ENCODE data around the gene ADPRH.
"Not testable (repeated sequence)": the region's sequence is repeated elsewhere in the genome, so short reads cannot be mapped to it uniquely, and the experiment has no call there.

Gene ADPRH

DNA sequence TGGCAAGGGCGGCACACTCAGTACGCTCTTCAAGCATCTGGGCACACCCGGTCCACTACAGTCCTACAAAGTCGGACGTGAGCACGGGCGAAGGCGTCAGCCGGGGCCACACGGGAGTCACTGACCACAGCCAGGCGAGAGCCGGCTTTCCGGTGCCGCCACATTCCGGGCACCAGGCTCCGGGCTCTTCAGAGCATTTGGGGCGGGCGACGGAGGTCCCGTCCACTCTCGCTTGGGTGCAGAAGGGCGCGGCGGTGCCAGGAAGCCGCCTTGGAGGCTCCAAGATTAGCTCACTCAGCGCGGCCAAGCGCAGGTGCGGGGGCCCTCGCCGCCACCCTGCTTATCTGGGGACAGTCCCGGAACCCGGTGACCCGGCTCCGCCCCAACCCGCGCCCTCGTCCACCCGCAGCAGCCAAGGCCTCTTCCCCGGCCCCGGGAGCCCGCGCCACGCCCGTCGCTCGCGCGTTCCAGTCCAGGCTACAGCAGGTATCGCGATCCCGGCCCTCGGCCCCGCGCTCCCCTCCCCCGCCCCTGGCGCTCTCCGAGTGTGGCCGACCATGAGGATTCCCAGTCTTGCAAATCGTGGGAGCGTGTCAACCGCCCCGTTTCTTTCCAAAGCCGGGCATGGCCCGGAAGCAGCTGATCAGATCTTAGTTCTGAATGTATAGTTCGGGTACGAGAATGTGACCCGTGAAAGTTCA, at the start of gene ADPRH:
ADPRH (plus strand) TSS at position 127 of the 701 bp plus-strand sequence. CDS start 2,678 bp downstream, outside the sequence.
- peak; percentile 58 to 71 for DNase-seq

DNA sequence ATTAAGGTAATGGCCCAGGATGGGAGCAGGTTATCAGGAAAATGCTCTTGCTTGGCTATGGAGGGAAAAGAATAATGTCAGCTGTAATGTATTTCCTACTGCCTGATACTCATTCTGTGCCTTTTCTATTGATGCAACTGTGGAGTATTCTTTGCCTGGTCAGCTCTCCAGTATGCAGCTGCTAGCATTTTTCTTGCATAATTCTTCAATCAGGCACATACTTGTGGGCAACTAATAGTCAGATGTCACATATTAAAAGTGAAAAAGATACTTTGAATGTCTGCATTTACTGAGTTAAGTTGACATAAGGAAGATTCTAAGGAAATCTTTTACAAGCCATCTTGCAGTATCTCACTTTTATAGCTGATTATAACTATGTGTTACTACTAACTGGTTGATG, 49.4 kb upstream of the ADPRH start:
- DNase-seq: no peak

DNA sequence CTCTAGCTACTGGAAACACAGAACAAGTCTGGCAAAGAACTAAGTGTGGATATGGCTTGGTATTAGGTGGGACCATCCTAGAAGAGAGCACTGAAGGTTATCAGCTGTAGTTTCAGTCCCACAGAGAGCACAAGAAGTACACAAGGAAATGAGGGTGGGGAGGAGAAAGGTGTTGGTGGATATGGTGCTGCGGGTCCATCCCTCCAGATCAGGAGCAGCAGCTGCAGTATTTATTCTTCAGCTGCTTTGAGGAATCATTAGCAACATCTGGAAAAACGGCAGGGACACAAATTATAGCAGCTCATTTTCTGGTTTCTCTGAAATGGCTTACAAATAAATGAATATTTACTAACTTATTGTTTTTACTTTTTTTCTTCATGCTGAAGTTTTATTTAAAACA, 48.8 kb upstream of the ADPRH start:
- DNase-seq: no peak

DNA sequence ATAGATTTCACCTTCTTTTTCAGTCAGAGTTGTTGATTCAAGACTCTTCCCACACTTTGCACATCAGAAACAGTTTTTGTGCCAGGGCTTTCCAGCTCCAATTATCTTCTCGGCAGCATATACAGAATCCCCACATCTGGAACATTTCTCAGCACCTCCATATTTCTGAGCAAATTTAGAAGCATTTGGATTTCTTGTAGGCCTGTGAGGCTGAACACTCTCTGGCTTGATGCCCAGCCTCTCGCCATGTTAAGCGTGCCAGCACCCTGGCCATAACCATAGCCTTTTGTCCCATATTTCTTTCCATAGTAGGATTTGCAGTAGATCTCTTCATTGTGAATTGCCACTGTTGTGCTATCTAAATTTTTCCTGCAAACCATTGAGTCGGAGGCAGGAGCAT, 48.1 kb upstream of the ADPRH start:
- no peak for DNase-seq

DNA sequence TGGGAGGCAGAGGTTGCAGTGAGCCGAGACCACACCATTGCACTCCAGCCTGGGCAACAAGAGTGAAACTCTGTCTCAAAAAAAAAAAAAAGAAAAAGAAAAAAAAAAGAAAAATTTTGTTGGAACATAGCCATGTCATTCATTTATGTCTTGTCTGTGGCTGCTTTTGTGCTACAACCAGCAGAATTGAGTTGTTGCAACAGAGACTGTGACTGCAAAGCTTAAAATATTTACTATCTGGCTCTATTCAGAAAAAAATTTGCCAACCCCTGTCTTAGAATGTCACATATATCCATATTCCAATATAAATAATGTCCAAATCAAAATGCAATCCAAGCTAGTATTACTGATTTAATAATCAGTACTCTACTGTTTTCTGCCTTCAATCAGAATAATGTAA, 45.0 kb upstream of the ADPRH start:
- DNase-seq: no peak

DNA sequence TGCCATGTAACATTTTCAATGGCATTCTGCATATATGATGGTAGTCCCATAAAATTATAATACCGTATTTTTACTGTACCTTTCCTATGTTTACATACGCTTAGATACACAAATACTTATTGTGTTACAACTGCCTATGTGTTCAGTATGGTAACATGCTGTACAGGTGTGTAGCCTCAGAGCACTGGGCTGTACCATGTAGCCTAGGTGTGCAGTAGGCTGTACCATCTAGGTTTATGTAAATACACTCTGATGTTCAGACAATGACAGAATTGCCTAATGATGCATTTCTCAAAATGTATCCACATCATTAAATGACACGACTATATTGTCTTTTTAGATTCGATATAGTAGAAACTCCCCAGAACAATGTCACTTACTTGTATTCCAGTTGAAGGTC, 42.5 kb upstream of the ADPRH start:
- DNase-seq: no peak

DNA sequence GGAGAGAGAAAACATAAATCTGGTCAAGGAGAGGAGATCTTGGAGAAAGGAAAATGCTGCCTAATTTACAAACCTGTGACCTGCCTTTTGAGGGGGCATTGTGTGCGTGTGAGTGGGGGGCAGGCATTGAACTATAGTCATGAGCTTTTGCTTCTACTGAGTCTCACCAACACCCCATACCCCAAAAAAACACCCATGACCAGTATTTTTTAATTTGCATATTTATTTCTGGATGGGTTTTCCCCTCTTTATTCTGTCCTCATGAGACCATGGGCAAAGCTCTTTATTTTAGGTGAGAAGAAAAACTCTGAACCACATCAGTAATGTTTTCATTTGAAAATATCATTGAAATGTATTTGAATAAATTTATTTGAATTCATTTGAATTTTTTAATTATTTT, 40.5 kb upstream of the ADPRH start:
- DNase-seq: no peak

DNA sequence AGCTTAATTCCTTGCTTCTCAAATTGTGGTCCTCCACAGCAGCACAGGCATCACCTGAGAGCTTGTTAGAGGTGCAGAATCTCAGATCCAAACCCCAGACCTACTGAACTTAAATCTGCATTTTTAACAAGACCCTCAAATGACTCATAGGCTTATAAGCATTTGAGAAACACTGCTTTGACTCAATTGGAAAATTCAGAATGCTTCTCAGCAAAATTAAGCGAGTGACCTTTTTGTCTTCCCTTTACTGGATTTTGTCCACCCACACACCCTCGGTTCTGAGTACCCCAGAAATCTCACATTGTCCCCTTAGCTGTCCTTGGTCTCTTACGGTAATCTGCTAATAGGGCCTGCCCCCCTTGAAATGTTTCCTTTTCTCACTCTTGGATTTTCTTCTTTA, 37.7 kb upstream of the ADPRH start:
- DNase-seq: no peak

DNA sequence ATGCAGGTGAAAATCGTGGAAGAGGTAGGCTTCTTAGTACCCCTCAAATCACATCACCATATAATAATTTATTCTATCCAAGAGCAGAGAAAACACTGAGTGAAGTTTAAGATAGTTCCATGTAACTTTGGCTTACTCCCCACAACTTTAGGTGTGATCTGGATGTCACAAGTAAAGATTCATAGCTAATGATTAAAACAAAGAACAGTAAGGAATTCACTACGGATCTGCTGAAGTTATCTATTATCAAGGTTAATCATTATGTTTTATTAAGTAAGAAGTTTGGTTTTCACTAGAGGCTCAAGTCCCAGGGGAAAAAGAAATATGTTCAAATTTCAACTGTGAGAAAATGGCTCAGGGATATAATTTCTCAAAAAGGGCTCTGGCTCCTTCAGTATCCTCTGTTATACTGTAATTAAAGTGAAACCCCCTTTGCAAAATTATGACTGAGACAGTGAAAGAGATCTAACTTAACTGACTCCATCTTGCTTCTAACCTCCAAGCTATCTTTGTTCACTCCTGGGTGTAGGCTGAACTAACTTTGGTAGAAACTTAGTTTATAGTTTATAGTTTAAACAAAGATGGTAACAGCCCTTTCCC, 37.0 kb upstream of the ADPRH start:
- no peak for DNase-seq

DNA sequence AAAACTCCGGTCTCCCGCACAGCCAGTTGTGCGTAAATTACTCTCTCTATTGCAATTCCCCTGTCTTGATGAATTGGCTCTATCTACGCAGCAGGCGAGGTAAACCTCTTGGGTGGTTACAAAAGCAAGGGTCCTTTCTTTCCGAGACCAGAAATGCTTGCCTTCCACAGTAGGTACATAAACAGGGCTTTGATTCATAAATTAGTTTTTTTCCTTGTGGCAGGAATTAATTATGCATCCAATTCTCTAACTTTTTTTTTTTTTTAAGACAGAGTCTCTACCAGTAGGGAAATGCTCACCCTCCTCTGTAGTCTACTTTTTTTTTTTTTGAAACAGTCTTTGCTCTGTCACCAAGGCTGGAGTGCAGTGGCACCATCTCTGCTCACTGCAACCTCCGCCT, 36.1 kb upstream of the ADPRH start:
- DNase-seq: no peak

DNA sequence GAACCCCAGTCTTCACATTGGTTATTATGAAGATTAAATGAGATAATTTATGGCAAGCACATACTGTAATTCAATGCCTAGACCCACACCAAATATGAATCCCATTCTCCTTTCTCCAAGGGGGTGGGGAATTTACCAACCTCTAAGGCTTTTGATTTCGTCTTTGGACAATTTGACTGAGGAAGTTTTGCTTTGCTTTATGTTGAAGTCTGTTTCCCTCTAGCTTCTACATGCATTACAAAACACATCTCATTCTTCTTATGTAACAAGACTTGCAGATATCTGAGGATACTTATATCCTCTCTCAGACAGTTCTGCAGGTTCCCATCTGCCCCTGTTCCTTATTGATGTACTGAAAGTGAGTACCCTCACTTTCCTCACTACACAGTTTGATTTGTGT, 32.1 kb upstream of the ADPRH start:
- no peak for DNase-seq

DNA sequence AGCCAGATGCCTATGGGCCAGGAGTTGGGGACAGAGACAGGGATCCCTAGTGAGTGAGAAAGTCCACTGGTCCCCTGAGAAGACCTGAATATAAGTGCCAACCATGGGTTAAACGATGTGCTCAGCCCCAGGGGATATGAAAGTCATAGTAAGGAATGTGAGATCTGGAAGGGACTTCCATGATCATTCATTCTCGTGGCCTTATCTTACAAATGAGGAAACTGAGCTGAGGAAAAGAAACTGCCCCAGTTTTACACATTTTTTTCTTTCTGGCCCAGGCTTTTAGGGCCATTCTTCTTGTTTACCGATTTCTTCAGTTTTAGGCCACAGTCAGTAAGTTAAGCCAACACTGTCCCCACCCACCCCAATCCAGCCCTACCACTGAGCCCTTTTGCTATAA, 31.0 kb upstream of the ADPRH start:
- no peak for DNase-seq

DNA sequence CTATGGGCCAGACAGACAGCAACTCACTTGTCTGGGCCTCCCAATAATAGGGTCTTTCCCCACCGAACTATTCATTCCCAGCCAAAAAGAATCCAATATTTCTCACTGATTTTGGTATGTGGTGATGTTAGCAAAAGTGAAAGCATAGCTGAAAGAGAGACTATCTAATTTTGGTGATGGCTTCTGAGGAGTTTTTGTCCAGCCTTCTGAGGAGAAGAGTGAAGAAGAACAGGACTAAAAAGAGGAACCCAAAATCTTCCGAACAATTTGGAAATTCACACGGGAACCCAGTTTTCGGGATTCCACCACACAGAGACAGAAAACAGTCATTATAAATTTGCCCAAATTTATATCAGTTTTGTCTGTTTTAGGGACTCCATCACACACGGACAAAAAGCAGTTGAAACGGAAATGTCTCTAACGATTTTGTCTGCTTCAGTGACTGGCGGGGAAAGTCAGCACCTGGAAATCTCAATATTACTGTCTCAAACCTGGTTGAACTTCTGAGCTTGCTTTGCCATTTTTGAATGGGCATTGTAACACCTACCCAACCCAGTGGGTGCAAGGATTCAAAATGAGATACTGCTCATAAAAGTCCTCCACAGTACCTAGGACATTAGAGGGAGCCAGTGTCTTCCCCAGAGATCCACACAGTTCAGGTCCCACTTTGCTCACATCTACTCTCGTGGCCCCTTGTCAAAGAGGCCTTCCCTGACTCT, 28.9 kb upstream of the ADPRH start:
- DNase-seq: no peak

DNA sequence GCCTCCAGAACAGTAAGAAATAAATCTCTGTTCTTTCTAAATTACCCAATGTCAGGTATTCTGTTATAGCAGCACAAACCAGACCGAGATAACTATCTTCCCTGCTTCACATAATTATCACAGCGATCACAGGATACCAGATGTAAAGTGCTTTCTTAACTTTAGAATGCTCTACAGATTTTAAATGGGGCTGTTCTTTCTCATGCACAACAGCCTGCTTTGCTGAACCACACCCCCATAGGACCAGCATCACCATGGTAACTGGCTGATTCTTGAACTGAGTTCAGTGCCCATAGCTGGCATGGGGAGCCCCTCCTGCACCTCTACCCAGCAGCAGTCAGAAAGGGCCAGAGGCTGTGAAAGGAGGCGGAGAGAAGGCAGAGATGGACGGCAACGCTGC, 27.7 kb upstream of the ADPRH start:
- DNase-seq: no peak

DNA sequence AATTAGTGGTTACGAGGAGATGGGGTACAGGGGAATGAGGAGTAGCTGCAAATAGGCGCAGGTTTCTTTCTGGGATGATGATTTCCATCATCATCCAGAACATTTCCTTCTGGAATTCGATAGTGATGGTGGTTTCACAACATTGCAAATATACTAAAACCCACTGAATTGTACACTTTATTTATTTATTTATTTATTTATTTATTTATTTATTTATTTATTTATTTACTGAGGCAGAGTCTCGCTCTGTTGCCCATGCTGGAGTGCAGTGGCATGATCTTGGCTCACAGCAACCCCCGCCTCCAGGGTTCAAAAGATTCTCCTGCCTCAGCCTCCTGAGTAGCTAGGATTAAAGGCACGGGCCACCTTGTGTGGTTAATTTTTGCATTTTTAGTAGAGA, 26.4 kb upstream of the ADPRH start:
- not testable (repeated sequence) for DNase-seq

DNA sequence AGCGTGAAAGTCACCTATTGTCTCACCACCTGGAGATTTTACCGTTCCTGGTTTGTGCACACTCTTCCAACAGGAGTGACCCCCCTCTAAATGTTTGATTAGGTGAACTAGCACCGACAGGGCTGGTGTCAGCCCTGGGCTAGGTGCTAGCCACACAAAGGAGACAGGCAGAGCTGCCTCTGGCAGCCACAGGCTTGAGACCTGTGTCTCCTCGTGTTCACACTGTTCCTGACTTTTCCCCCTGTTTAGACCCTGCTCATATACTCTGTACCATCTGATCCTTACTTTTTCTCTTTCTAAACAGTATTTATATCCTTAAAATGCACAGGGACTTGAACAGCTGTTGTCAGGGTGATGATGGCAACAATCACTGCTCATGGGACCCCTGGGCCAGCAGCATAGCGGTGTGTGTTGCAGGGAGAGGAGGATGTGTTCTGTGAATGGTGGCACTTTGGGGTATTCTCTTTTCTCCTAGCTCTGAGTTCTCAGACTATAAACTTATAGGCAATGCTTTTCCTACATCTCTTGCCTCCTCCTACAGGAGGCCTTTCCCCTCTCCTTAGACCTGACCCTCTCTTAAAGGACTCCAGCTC, 25.4 kb upstream of the ADPRH start:
- no peak for DNase-seq

DNA sequence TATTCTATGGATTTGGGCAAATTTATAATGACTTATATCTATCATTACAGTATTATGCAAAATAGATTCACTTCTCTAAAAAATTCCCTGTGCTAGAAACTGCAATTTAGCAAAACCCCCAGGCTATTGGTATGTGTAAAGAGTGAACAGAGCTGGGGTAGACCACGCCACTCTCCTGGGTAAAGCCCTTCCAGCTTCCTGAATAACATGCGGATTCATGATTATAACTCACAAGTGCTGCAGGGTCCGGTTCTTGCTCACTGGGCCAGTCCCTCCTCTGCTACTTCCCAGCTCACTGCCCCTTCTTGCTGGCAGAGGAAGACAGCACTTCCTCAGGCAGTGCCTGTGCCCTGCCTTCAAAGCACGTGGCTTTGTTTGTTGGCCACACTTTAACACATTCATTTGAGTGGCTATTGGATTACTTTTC, 24.0 kb upstream of the ADPRH start:
- DNase-seq: no peak

DNA sequence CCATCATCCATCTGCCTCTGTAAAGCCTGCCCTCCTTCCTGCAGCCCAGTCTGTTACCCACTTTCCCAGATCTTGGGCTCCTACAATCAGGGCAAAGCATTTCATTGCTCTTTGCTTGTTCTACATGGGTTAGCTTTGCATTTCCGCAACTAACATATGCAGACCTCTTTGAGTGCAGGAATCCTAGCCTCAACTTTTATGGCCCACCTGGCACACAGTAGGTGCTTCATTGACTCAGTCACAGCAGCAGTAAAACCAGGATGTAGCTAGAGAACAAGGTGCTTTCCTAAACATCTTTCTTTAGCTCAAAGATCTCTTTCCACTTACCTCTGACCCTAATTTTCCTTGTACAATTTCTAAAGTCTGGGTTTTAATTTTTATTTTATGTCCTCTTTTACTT, 23.4 kb upstream of the ADPRH start:
- DNase-seq: no peak

DNA sequence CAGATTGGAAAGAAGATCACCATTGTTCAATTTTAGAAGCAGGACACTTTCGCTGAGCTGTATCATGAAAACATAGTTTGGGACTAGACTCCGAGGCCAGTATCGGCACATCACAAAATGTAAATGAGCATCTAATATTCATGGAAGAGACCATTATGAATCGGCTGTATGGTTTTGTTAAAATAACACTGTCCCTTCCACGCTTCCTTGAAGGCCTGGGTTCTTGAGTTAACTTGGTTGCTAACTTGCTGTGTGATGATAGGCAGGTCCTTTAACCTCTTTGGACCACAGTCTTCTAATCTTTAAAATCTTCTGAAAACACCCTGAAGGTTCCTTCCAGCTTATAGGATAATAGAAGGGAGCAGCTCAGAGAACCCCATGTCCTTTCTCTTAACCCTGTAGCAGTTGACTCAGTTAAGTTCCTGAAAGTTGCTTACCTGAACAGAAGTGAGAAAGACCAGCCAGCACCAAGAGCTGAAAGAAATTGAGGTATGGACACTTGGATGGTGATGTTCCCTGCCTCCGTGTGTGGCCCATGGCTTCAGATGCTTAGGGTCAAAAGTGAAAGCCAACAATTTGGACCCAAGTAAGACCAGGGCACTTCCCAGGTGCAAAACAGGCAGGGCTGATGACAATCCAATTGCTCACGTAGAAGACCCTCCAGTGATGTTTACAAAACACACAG, 22.0 kb upstream of the ADPRH start:
- no peak for DNase-seq

DNA sequence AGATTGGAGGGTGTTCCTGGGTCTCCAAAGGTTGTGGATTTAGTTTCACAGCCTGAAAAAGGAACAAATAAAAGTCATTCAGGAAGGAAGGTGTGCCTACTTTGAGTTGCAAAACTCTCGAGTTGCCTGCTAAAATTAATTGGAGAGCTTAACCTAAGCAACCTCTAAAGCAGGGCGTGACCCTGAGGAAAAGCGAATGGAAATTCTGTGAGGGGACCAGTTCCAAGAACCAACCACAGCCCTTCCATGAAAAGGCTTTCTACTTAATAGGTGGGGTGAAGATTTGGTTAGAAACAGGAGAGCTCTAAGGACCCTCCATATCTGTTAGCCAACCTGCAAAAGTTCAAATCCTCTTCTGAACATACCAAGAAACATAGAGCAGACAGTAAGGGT, 21.4 kb upstream of the ADPRH start:
- no peak for DNase-seq

DNA sequence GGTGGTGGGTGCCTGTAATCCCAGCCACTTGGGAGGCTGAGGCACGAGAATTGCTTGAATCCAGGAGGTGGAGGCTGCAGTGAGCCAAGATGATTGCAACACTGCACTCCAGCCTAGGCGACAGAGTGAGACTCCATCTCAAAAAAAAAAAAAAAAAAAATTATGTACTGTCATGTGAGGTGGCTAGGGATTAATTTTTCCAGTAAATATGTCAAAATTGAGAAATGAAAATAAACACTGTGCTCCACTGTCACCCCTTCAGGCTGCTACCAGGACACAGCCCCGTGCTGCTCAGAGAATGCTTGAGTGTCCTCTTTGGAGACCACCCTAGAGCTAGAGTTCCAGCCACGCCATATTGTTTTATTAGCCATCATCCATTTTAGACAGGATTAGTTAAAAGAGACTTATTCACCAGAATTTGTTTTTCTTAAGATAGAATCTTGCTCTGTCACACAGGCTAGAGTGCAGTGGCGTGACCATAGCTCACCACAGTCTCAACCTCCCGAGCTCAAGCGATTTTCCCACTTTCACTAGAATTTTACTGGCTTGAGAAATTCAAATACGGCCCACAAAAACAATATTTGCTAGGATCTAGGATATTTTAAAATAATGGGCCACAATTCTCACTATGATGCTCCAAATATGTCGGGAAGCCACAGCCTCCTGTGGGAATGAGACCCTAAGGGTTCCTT, 20.5 kb upstream of the ADPRH start:
- no peak for DNase-seq

DNA sequence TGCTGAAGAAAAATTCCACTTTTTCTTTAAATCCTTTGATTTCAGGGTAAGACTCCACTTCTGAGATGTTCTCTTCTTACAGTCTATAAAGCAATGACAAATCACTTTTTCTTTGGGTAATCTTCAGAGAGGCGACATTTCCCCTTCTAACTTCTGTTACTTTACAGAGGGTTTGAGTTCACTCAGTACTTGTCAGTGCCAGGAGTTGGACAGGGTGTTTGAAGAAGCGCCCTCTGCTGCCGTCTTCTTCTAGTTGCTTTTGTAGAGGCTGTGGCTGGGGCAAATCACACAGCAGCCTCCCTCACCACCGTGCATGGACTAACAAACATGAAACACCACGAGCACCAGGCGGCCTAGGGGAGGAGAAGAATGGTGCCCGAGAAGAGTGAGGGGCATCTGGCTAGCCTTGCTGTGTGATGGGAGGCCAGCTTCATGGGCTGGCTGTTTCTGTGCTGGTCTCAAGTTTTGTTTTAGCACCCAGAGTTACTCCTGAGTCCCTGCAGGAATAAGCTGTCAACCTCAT, 19.8 kb upstream of the ADPRH start, which contains the start of gene CD80:
CD80 (minus strand) TSS at position 174 of the 523 bp plus-strand sequence. CDS start 1,886 bp downstream, outside the sequence.
- peak; percentile 63 to 66 for DNase-seq
